HepG2 (cell line): ENCODE data around the gene GALNT9. TPM values are rescaled to one million over a fixed set of nuclear protein-coding genes. Genes with fewer than 3 reads are reported as not detected.

Experiments used
- ATAC-seq: fragments of 200-7000 bp; cut with Tn5 transposase; 3 replicates; pipeline ENCODE4 v1.9.1; 2020; ENCODE audit warnings: mild to moderate bottlenecking, moderate library complexity
- BruUV-seq: library from RNA; stranded (reverse); fragments of 400-500 nt; replicated peaks from 2 replicates; lab custom pipeline; 2021; lab: Mats Ljungman, UMichigan
- CTCF ChIA-PET: fragments of 300-600 bp; formaldehyde crosslinking; extraction: SDS; loops from one replicate; lab custom pipeline; 2021; ENCODE audit warnings: low total read pairs, inconsistent platforms, low intra/inter-chr PET ratio; lab: Yijun Ruan, JAX
- POLR2A ChIA-PET: fragments of 350-600 bp; sonication (Branson Sonifier 250); formaldehyde crosslinking; loops from one replicate; lab custom pipeline; 2020; ENCODE audit warnings: antibody characterized with exemption, inconsistent platforms; lab: Yijun Ruan, JAX
- DNase-seq: peaks from one replicate; pipeline ENCODE4 v3.0.0-alpha.2; 2015; ENCODE audit warnings: low spot score
- FAIRE-seq: peaks from 3 replicates; lab custom pipeline; 2011; peaks lifted over from hg19 to GRCh38; lab: Jason Lieb, UNC
- H2AFZ ChIP-seq: one replicate; pipeline ENCODE4 v1.6.1; 2011; ENCODE audit warnings: low read length, inconsistent platforms
- H3K27ac ChIP-seq: fragments of 300-600 bp; 3 replicates; pipeline ENCODE4 v1.8.0; 2011; ENCODE audit warnings: mixed run types, mild to moderate bottlenecking, mixed read lengths, low read length, inconsistent platforms; ENCODE audit not compliant: insufficient read depth; ENCODE audit errors: extremely low read length
- H3K27me3 ChIP-seq, 2 experiments: fragments of 200-600 bp in 1 of 2; 2 replicates in 1 of 2; 3 replicates in 1 of 2; pipeline versions ENCODE4 v1.6.0 to v1.8.0; 2011; ENCODE audit warnings: low read length in 2 of 2, mild to moderate bottlenecking in 2 of 2, moderate library complexity in 2 of 2, inconsistent platforms in 1 of 2; ENCODE audit not compliant: insufficient read depth in 2 of 2, control insufficient read depth in 1 of 2
- H3K36me3 ChIP-seq, 2 experiments: fragments of 200-600 bp in 1 of 2; replicated peaks in 1 of 2; 2 replicates in 1 of 2; 3 replicates in 1 of 2; pipeline versions ENCODE4 v1.5.1 to v1.8.0; 2011; ENCODE audit warnings: low read length in 2 of 2, inconsistent platforms in 1 of 2; ENCODE audit not compliant: insufficient read depth in 2 of 2, control insufficient read depth in 1 of 2
- H3K4me1 ChIP-seq: 2 replicates; pipeline ENCODE4 v1.5.1; 2012; ENCODE audit warnings: low read length, inconsistent platforms; ENCODE audit not compliant: insufficient read depth
- H3K4me2 ChIP-seq: 2 replicates; pipeline ENCODE4 v1.6.0; 2011; ENCODE audit warnings: low read depth, low read length, inconsistent platforms
- H3K4me3 ChIP-seq, 3 experiments: fragments of 200-600 bp in 1 of 3; sonication (generic), shearing (Covaris generic) in 1 of 3; replicated peaks in 1 of 3; 2 replicates each; pipeline ENCODE4 v1.5.1; 2011 to 2016; ENCODE audit warnings: low read length in 3 of 3, inconsistent platforms in 2 of 3, low read depth in 2 of 3, mild to moderate bottlenecking in 2 of 3, control low read depth in 1 of 3, mixed read lengths in 1 of 3; ENCODE audit not compliant: insufficient read depth in 1 of 3
- H3K79me2 ChIP-seq: one replicate; pipeline ENCODE4 v1.6.1; 2011; ENCODE audit warnings: low read length, inconsistent platforms; ENCODE audit not compliant: insufficient read depth
- H3K9ac ChIP-seq: 2 replicates; pipeline ENCODE4 v1.6.0; 2011; ENCODE audit warnings: mild to moderate bottlenecking, low read depth, low read length, inconsistent platforms; ENCODE audit not compliant: insufficient read depth
- H3K9me3 ChIP-seq: 2 replicates; pipeline ENCODE4 v1.5.1; 2012; ENCODE audit warnings: mild to moderate bottlenecking, low read length
- H4K20me1 ChIP-seq: 2 replicates; pipeline ENCODE4 v1.6.0; 2011; ENCODE audit warnings: inconsistent platforms, mild to moderate bottlenecking, low read length, moderate library complexity; ENCODE audit not compliant: insufficient read depth
- AGO1 ChIP-seq: fragments of 200-400 bp; formaldehyde crosslinking; IDR thresholded peaks from 2 replicates; pipeline ENCODE4 v1.6.1; 2017; ENCODE audit warnings: mild to moderate bottlenecking, low read depth, low read length, moderate library complexity; ENCODE audit not compliant: poor library complexity, severe bottlenecking
- CTCF ChIP-seq: sonication (generic); formaldehyde crosslinking; IDR thresholded peaks from 2 replicates; pipeline ENCODE4 v1.5.0; 2020; ENCODE audit warnings: mild to moderate bottlenecking, missing genetic modification reagents, moderate library complexity
- KIAA2018 ChIP-seq: sonication (generic); formaldehyde crosslinking; IDR thresholded peaks from 2 replicates; pipeline ENCODE4 v1.5.0; 2020; ENCODE audit warnings: mild to moderate bottlenecking, missing genetic modification reagents, borderline replicate concordance
- MTF2 ChIP-seq: sonication (generic); formaldehyde crosslinking; IDR thresholded peaks from 2 replicates; pipeline ENCODE4 v1.5.0; 2020; ENCODE audit warnings: missing genetic modification reagents, borderline replicate concordance
- PAXIP1 ChIP-seq: sonication (generic); formaldehyde crosslinking; conservative IDR thresholded peaks from 2 replicates; pipeline ENCODE4 v1.4.0; 2020; ENCODE audit warnings: mild to moderate bottlenecking, missing genetic modification reagents, moderate library complexity
- RFX3 ChIP-seq: IDR thresholded peaks from 2 replicates; pipeline ENCODE4 v1.6.1; 2016; ENCODE audit warnings: missing biosample characterization, missing genetic modification reagents
- TBL1XR1 ChIP-seq: fragments of 150-350 bp; IDR thresholded peaks from 2 replicates; pipeline ENCODE4 v1.6.1; 2014; ENCODE audit warnings: borderline replicate concordance, low read length; ENCODE audit not compliant: partially characterized antibody
- ZNF576 ChIP-seq: sonication (generic); formaldehyde crosslinking; IDR thresholded peaks from 2 replicates; pipeline ENCODE4 v1.4.0; 2020; ENCODE audit warnings: mild to moderate bottlenecking, missing genetic modification reagents
- WGBS: methylation state at CpG from one replicate; pipeline ENCODE4 v1.1.6; 2017; ENCODE audit warnings: low lambda C conversion rate; 5-methylcytosine and 5-hydroxymethylcytosine counted together
- in situ Hi-C: cut with HindIII; loops from 2 replicates; pipeline ENCODE4 v1.10.0; 2017; ENCODE audit warnings: low pct_unique_long_range_greater_than_20kb; ENCODE audit not compliant: extremely low pct_ligation_motif_present
- intact Hi-C: fragments of 100-400 bp; cut with micrococcal nuclease; formaldehyde crosslinking; loops from one replicate; pipeline ENCODE4 v1.10.0; 2022; ENCODE audit not compliant: unreplicated experiment
- polyA plus RNA-seq, 8 experiments: library from polyadenylated mRNA; depleted of rRNA in 3 of 8; stranded (reverse) in 7 of 8; unstranded in 1 of 8; fragments of >200 nt; fragmentation: Illumina TruSeq in 4 of 8; extraction: Trizol in 4 of 8; gene quantifications; 2 replicates each; pipeline versions ENCODE4 v1.2.1 to v1.2.3, GENCODE V29; 2011 to 2016; ENCODE audit warnings: low read depth in 4 of 8, missing spikeins in 1 of 8, mixed read lengths in 1 of 8; ENCODE audit not compliant: insufficient read depth in 1 of 8
- total RNA-seq, 5 experiments: library from RNA; depleted of rRNA; stranded (reverse); fragments of >200 nt; fragmentation: Illumina TruSeq; extraction: Trizol; gene quantifications; 2 replicates each; pipeline ENCODE4 v1.2.3, GENCODE V29; 2016; ENCODE audit warnings: low read depth in 1 of 5

GALNT9 gene
- total and polyA plus RNA-seq, 2 of the 13 experiments (the other 11 are each of a cell fraction or from before 2014, with no cell fraction given), result 0.04 TPM; not detected in 1

- in situ Hi-C loops, result no loop called here
- no peaks in the 10 kb centered on the region for H3K9me3 ChIP-seq
- FAIRE-seq (no peak), ATAC-seq (peak; percentile 63), DNase-seq (no peak)
- ChIA-PET CTCF (no interaction called here), POLR2A (no interaction called here)
- BruUV-seq, result no TSS peak
- intact Hi-C loops, result no loop called here
- TF ChIP-seq PAXIP1 (CRISPR knock-in tag), result no peak
- no peak for TF ChIP-seq ZNF576 (CRISPR knock-in tag)
- TF ChIP-seq TBL1XR1, result no peak
- no peak for TF ChIP-seq KIAA2018 (CRISPR knock-in tag)
- TF ChIP-seq RFX3 (CRISPR knock-in tag), result no peak
- no peak for TF ChIP-seq CTCF (CRISPR knock-in tag)
- TF ChIP-seq MTF2, result peak; percentile 43; the same call in 1 of the 2 replicates
- TF ChIP-seq AGO1, result no peak
- H4K20me1 ChIP-seq, result peaks cover 7% of the 10 kb centered on the region; the same call in 1 of the 2 replicates
- peaks cover 29 to 88% of the 10 kb centered on the region in 2 experiments; a peak in 4 of 5 replicates for H3K27me3 ChIP-seq
- no peaks in the 10 kb centered on the region for H3K36me3 ChIP-seq
- H3K27ac ChIP-seq, result no peak overlapping the region
- no peaks in the 10 kb centered on the region for H3K4me1 ChIP-seq
- H3K4me3 ChIP-seq, result no peak overlapping the region
- H3K79me2 ChIP-seq, result no peaks in the 10 kb centered on the region
- H2AFZ ChIP-seq, result no peak overlapping the region
- no peak overlapping the region for H3K9ac ChIP-seq
- H3K4me2 ChIP-seq, result no peak overlapping the region
- 4% methylated on average over 5 of the region's 19 CpGs for WGBS
Observed at GRCh38 chr12:132318618-132319033, 10.8 kb downstream of the GALNT9 start.
